Measurements from ENCODE around the gene ZSWIM6.

- TF ChIP-seq CTCF (IDR thresholded peaks at IDR 0.05; ENCODE audit: low read length) (no peak), EZH2 (IDR thresholded peaks at IDR 0.05; ENCODE audit: borderline replicate concordance, low read length) (no peak)
Measured at GRCh38 chr5:61285531-61285930, 46.5 kb upstream of the ZSWIM6 start.
